HepG2 (cell line): Measurements from ENCODE around the gene FFAR4. TPM values are rescaled to one million over a fixed set of nuclear protein-coding genes. Genes with fewer than 3 reads are reported as not detected.

Experiments used
- ARID4A ChIP-seq: sonication (generic); formaldehyde crosslinking; IDR thresholded peaks from 2 replicates; pipeline ENCODE4 v1.5.0; 2020; ENCODE audit warnings: mild to moderate bottlenecking, missing genetic modification reagents, borderline replicate concordance
- ATF4 ChIP-seq, 2 experiments: fragments of 450-650 bp in 1 of 2; sonication (generic) in 1 of 2; formaldehyde crosslinking; IDR thresholded peaks; 2 replicates each; pipeline versions ENCODE4 v1.5.0 to v1.8.0; 2020 to 2022; ENCODE audit warnings: mild to moderate bottlenecking in 1 of 2, missing genetic modification reagents in 1 of 2
- ATF6 ChIP-seq: sonication (generic); formaldehyde crosslinking; conservative IDR thresholded peaks from 2 replicates; pipeline ENCODE4 v1.4.0; 2020; ENCODE audit warnings: missing genetic modification reagents
- IKZF5 ChIP-seq: IDR thresholded peaks from 2 replicates; pipeline ENCODE4 v1.6.1; 2018; ENCODE audit warnings: missing genetic modification reagents, mild to moderate bottlenecking, missing compliant biosample characterization
- KAT2B ChIP-seq: fragments of 150-350 bp; IDR thresholded peaks from 2 replicates; pipeline ENCODE4 v1.6.1; 2014; ENCODE audit warnings: low read depth, low read length, borderline replicate concordance
- KAT8 ChIP-seq: IDR thresholded peaks from 2 replicates; pipeline ENCODE4 v1.6.1; 2016; ENCODE audit warnings: missing genetic modification reagents, missing compliant biosample characterization
- KDM5A ChIP-seq: fragments of 200-600 bp; sonication (generic); IDR thresholded peaks from 2 replicates; pipeline ENCODE4 v1.7.0; 2018; ENCODE audit warnings: antibody characterized with exemption, mild to moderate bottlenecking, low read length, borderline replicate concordance
- KLF9 ChIP-seq: IDR thresholded peaks from 2 replicates; pipeline ENCODE4 v1.6.1; 2016; ENCODE audit warnings: low read depth
- MXD1 ChIP-seq: sonication (generic); formaldehyde crosslinking; IDR thresholded peaks from 2 replicates; pipeline ENCODE4 v1.4.0; 2020; ENCODE audit warnings: mild to moderate bottlenecking, missing genetic modification reagents
- RBM39 ChIP-seq: fragments of 200-400 bp; formaldehyde crosslinking; IDR thresholded peaks from one replicate; pipeline ENCODE4 v1.6.1; 2018; ENCODE audit warnings: antibody characterized with exemption, mild to moderate bottlenecking, low read depth, low read length; ENCODE audit not compliant: poor library complexity, severe bottlenecking
- SYNCRIP ChIP-seq: fragments of 200-400 bp; formaldehyde crosslinking; IDR thresholded peaks from 2 replicates; pipeline ENCODE4 v1.6.1; 2018; ENCODE audit warnings: mild to moderate bottlenecking, low read depth, low read length; ENCODE audit not compliant: insufficient read depth
- ZBTB1 ChIP-seq: sonication (generic); formaldehyde crosslinking; IDR thresholded peaks from 2 replicates; pipeline ENCODE4 v1.4.0; 2020; ENCODE audit warnings: missing genetic modification reagents, borderline replicate concordance
- ZNF232 ChIP-seq: sonication (generic); formaldehyde crosslinking; IDR thresholded peaks from 2 replicates; pipeline ENCODE4 v1.4.0; 2020; ENCODE audit warnings: missing genetic modification reagents, borderline replicate concordance
- ZNF234 ChIP-seq: sonication (generic); formaldehyde crosslinking; conservative IDR thresholded peaks from 2 replicates; pipeline ENCODE4 v1.5.1; 2020; ENCODE audit warnings: mild to moderate bottlenecking, missing genetic modification reagents
- ZNF770 ChIP-seq: sonication (generic); formaldehyde crosslinking; IDR thresholded peaks from 2 replicates; pipeline ENCODE4 v1.5.0; 2020; ENCODE audit warnings: mild to moderate bottlenecking, missing genetic modification reagents
- ZNF780A ChIP-seq: sonication (generic); formaldehyde crosslinking; IDR thresholded peaks from 2 replicates; pipeline ENCODE4 v1.8.0; 2022; ENCODE audit warnings: mild to moderate bottlenecking, missing genetic modification reagents, moderate library complexity
- ZSCAN30 ChIP-seq: sonication (generic); formaldehyde crosslinking; IDR thresholded peaks from 2 replicates; pipeline ENCODE4 v1.5.0; 2020; ENCODE audit warnings: mild to moderate bottlenecking, missing genetic modification reagents
- polyA plus RNA-seq, 8 experiments: library from polyadenylated mRNA; depleted of rRNA in 3 of 8; stranded (reverse) in 7 of 8; unstranded in 1 of 8; fragments of >200 nt; fragmentation: Illumina TruSeq in 4 of 8; extraction: Trizol in 4 of 8; gene quantifications; 2 replicates each; pipeline versions ENCODE4 v1.2.1 to v1.2.3, GENCODE V29; 2011 to 2016; ENCODE audit warnings: low read depth in 4 of 8, missing spikeins in 1 of 8, mixed read lengths in 1 of 8; ENCODE audit not compliant: insufficient read depth in 1 of 8
- total RNA-seq, 5 experiments: library from RNA; depleted of rRNA; stranded (reverse); fragments of >200 nt; fragmentation: Illumina TruSeq; extraction: Trizol; gene quantifications; 2 replicates each; pipeline ENCODE4 v1.2.3, GENCODE V29; 2016; ENCODE audit warnings: low read depth in 1 of 5

Gene FFAR4
- total and polyA plus RNA-seq, 2 of the 13 experiments (the other 11 are each of a cell fraction or from before 2014, with no cell fraction given) = 0.09 TPM; not detected in 1

GRCh38 chr10:93601146-93601773, 34.8 kb downstream of the FFAR4 start, which contains the start of gene RBP4 (continued):
- peak; percentile 80 for TF ChIP-seq IKZF5 (CRISPR knock-in tag)
- no peak for TF ChIP-seq KAT2B
- TF ChIP-seq ARID4A (CRISPR knock-in tag) = peak; percentile 77
- TF ChIP-seq ZNF232 (CRISPR knock-in tag) = peak; percentile 16; the same call in 1 of the 2 replicates
- peak; percentile 58; the same call in 1 of the 2 replicates for TF ChIP-seq ZSCAN30 (CRISPR knock-in tag)
- no peak for TF ChIP-seq ATF6
- TF ChIP-seq ATF4 (CRISPR knock-in tag; IDR thresholded peaks at IDR 0.05) = peak in 1 of 2 experiments; percentile 85; a peak in 2 of 4 replicates
- TF ChIP-seq MXD1 (CRISPR knock-in tag) = no peak; the same call in 1 of the 2 replicates
- TF ChIP-seq SYNCRIP = no peak
- no peak for TF ChIP-seq ZBTB1 (CRISPR knock-in tag)
- no peak for TF ChIP-seq ZNF780A
- TF ChIP-seq KDM5A = peak; percentile 41; the same call in 1 of the 2 replicates
- no peak for TF ChIP-seq ZNF234 (CRISPR knock-in tag)
- TF ChIP-seq ZNF770 = peak; percentile 73
- peak; percentile 54 for TF ChIP-seq KAT8 (CRISPR knock-in tag)
- peak; percentile 62 for TF ChIP-seq RBM39
- no peak for TF ChIP-seq KLF9 (CRISPR knock-in tag)
